Neural cell (in vitro differentiated cells): ENCODE results near the gene ARHGAP27.
"Not testable (repeated sequence)": the region's sequence is repeated elsewhere in the genome, so short reads cannot be mapped to it uniquely, and the experiment has no call there.

Source experiments
- EP300 ChIP-seq: fragments of 450-650 bp; conservative IDR thresholded peaks from 2 replicates; pipeline ENCODE4 v1.6.1; 2014; ENCODE audit warnings: antibody characterized with exemption, mild to moderate bottlenecking, moderate library complexity; ENCODE audit not compliant: poor library complexity, severe bottlenecking
- EZH2 ChIP-seq: fragments of 200-600, 300-800 bp; shearing (Covaris generic), sonication (generic); IDR thresholded peaks from 2 replicates; pipeline ENCODE4 v1.6.1; 2014; ENCODE audit warnings: antibody characterized with exemption, low read length, borderline replicate concordance, mild to moderate bottlenecking; ENCODE audit not compliant: insufficient read depth, poor library complexity, severe bottlenecking
- MXI1 ChIP-seq: fragments of 450-650 bp; conservative IDR thresholded peaks from 2 replicates; pipeline ENCODE4 v1.6.1; 2014; ENCODE audit warnings: antibody characterized with exemption, mild to moderate bottlenecking; ENCODE audit not compliant: poor library complexity, severe bottlenecking
- POLR2AphosphoS5 ChIP-seq: IDR thresholded peaks from 2 replicates; pipeline ENCODE4 v1.6.1; 2012
- RAD21 ChIP-seq: fragments of 450-650 bp; conservative IDR thresholded peaks from 2 replicates; pipeline ENCODE4 v1.6.1; 2014; ENCODE audit warnings: antibody characterized with exemption, mild to moderate bottlenecking, moderate library complexity
- SMC3 ChIP-seq: fragments of 450-650 bp; conservative IDR thresholded peaks from 2 replicates; pipeline ENCODE4 v1.6.1; 2014; ENCODE audit warnings: antibody characterized with exemption, mild to moderate bottlenecking, moderate library complexity; ENCODE audit not compliant: poor library complexity
- TAF1 ChIP-seq: IDR thresholded peaks from 2 replicates; pipeline ENCODE4 v1.6.1; 2012; ENCODE audit warnings: low read depth
- TF ChIP-seq, protein P1 (sequence below): fragments of 450-650 bp; IDR thresholded peaks from 2 replicates; pipeline ENCODE4 v1.5.1; 2014; ENCODE audit warnings: antibody characterized with exemption, mild to moderate bottlenecking, moderate library complexity; ENCODE audit not compliant: poor library complexity, severe bottlenecking
- TF ChIP-seq, protein P2 (sequence below): IDR thresholded peaks from 2 replicates; pipeline ENCODE4 v1.6.1; 2012; ENCODE audit warnings: borderline replicate concordance

DNA sequence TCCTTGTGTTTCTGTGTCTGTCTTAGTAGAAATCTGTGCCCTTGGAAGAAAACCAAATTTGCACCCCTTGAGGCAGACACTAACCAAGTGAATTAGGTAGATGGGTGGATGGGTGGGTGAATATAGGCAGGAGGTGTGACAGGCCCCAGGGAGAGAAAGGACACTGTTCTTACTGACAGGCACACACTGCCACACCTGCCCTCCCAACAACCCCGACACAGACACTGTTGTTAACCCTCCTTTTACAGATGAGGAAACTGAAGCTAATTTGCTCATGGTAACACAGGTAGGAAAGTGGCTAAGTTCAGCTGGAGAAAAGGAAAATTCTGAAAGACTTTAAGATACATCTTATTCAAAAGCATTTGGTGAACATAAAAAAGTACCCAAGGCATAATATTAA lies 15.8 kb upstream of the ARHGAP27 start:
- TF ChIP-seq, protein P1, sequence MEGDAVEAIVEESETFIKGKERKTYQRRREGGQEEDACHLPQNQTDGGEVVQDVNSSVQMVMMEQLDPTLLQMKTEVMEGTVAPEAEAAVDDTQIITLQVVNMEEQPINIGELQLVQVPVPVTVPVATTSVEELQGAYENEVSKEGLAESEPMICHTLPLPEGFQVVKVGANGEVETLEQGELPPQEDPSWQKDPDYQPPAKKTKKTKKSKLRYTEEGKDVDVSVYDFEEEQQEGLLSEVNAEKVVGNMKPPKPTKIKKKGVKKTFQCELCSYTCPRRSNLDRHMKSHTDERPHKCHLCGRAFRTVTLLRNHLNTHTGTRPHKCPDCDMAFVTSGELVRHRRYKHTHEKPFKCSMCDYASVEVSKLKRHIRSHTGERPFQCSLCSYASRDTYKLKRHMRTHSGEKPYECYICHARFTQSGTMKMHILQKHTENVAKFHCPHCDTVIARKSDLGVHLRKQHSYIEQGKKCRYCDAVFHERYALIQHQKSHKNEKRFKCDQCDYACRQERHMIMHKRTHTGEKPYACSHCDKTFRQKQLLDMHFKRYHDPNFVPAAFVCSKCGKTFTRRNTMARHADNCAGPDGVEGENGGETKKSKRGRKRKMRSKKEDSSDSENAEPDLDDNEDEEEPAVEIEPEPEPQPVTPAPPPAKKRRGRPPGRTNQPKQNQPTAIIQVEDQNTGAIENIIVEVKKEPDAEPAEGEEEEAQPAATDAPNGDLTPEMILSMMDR: not testable (repeated sequence)
- TF ChIP-seq, protein P2, sequence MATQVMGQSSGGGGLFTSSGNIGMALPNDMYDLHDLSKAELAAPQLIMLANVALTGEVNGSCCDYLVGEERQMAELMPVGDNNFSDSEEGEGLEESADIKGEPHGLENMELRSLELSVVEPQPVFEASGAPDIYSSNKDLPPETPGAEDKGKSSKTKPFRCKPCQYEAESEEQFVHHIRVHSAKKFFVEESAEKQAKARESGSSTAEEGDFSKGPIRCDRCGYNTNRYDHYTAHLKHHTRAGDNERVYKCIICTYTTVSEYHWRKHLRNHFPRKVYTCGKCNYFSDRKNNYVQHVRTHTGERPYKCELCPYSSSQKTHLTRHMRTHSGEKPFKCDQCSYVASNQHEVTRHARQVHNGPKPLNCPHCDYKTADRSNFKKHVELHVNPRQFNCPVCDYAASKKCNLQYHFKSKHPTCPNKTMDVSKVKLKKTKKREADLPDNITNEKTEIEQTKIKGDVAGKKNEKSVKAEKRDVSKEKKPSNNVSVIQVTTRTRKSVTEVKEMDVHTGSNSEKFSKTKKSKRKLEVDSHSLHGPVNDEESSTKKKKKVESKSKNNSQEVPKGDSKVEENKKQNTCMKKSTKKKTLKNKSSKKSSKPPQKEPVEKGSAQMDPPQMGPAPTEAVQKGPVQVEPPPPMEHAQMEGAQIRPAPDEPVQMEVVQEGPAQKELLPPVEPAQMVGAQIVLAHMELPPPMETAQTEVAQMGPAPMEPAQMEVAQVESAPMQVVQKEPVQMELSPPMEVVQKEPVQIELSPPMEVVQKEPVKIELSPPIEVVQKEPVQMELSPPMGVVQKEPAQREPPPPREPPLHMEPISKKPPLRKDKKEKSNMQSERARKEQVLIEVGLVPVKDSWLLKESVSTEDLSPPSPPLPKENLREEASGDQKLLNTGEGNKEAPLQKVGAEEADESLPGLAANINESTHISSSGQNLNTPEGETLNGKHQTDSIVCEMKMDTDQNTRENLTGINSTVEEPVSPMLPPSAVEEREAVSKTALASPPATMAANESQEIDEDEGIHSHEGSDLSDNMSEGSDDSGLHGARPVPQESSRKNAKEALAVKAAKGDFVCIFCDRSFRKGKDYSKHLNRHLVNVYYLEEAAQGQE: not testable (repeated sequence)
- TF ChIP-seq POLR2AphosphoS5, MXI1, RAD21, EZH2, TAF1, EP300, SMC3: not testable (repeated sequence)
